GM23338 (cell line): Measurements from ENCODE around the gene RSPRY1.

ENCODE experiments used
- CREB1 ChIP-seq: fragments of 250-450 bp; sonication (Bioruptor Pico); IDR thresholded peaks from 2 replicates; pipeline ENCODE4 v1.5.0; 2020; ENCODE audit warnings: low read depth, mild to moderate bottlenecking, moderate library complexity
- EZH2 ChIP-seq: fragments of 200-600 bp; sonication (generic); IDR thresholded peaks from one replicate; pipeline ENCODE4 v1.8.0; 2017; ENCODE audit warnings: antibody characterized with exemption, mild to moderate bottlenecking, low read depth; ENCODE audit not compliant: unreplicated experiment
- EZH2phosphoT487 ChIP-seq: fragments of 200-600 bp; sonication (generic); IDR thresholded peaks from one replicate; pipeline ENCODE4 v1.8.1; 2018; ENCODE audit warnings: antibody characterized with exemption; ENCODE audit not compliant: unreplicated experiment
- JUNB ChIP-seq: IDR thresholded peaks from one replicate; pipeline ENCODE4 v1.6.1; 2016; ENCODE audit warnings: antibody characterized with exemption; ENCODE audit not compliant: unreplicated experiment
- NANOG ChIP-seq: IDR thresholded peaks from 2 replicates; pipeline ENCODE4 v1.6.1; 2016; ENCODE audit warnings: antibody characterized with exemption, borderline replicate concordance
- POLR2AphosphoS5 ChIP-seq: IDR thresholded peaks from 2 replicates; pipeline ENCODE4 v1.6.1; 2016; ENCODE audit warnings: antibody characterized with exemption, low read depth
- ZNF114 ChIP-seq: fragments of 250-450 bp; sonication (Bioruptor Pico); IDR thresholded peaks from 2 replicates; pipeline ENCODE4 v1.5.0; 2020; ENCODE audit warnings: mild to moderate bottlenecking, moderate library complexity
- TF ChIP-seq, protein P1 (sequence below), 2 experiments: fragments of 200-600 bp in 1 of 2; sonication (generic) in 1 of 2; conservative IDR thresholded peaks; 2 replicates each; pipeline versions ENCODE4 v1.5.1 to v1.6.1; 2016 to 2017; ENCODE audit warnings: antibody characterized with exemption in 2 of 2, low read depth in 2 of 2, mild to moderate bottlenecking in 2 of 2, moderate library complexity in 1 of 2
- TF ChIP-seq, protein P2 (sequence below): IDR thresholded peaks from one replicate; pipeline ENCODE4 v1.6.1; 2018; ENCODE audit warnings: antibody characterized with exemption; ENCODE audit not compliant: unreplicated experiment
- TF ChIP-seq, protein P3 (sequence below): IDR thresholded peaks from 2 replicates; pipeline ENCODE4 v1.6.1; 2016; ENCODE audit warnings: antibody characterized with exemption
- TF ChIP-seq, protein P4 (sequence below): fragments of 250-450 bp; sonication (Bioruptor Pico); IDR thresholded peaks from 2 replicates; pipeline ENCODE4 v1.5.0; 2020; ENCODE audit warnings: mild to moderate bottlenecking, moderate library complexity

DNA sequence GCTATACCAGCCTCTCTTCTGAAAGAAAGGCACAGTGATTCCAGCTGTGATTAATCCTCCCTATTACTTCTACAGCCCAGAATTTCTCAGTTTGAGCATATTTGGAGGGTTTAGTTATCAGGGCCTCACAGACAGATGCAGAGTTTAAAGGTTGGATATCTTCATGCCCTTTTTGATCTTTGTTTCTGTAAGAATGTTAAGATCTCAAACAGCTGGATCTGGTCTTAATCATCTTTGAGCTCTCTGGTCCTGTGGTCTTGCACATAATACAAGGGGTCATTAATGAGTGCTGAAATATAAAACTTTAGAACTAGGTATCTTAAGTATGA is 49.9 kb downstream of the RSPRY1 start:
- TF ChIP-seq POLR2AphosphoS5: no peak
- TF ChIP-seq, protein P1, sequence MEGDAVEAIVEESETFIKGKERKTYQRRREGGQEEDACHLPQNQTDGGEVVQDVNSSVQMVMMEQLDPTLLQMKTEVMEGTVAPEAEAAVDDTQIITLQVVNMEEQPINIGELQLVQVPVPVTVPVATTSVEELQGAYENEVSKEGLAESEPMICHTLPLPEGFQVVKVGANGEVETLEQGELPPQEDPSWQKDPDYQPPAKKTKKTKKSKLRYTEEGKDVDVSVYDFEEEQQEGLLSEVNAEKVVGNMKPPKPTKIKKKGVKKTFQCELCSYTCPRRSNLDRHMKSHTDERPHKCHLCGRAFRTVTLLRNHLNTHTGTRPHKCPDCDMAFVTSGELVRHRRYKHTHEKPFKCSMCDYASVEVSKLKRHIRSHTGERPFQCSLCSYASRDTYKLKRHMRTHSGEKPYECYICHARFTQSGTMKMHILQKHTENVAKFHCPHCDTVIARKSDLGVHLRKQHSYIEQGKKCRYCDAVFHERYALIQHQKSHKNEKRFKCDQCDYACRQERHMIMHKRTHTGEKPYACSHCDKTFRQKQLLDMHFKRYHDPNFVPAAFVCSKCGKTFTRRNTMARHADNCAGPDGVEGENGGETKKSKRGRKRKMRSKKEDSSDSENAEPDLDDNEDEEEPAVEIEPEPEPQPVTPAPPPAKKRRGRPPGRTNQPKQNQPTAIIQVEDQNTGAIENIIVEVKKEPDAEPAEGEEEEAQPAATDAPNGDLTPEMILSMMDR (conservative IDR thresholded peaks at IDR 0.05; ENCODE audit: low read depth in 2 of 2): no peak
- TF ChIP-seq NANOG: no peak
- TF ChIP-seq EZH2: no peak
- TF ChIP-seq EZH2phosphoT487: no peak
- TF ChIP-seq, protein P2, sequence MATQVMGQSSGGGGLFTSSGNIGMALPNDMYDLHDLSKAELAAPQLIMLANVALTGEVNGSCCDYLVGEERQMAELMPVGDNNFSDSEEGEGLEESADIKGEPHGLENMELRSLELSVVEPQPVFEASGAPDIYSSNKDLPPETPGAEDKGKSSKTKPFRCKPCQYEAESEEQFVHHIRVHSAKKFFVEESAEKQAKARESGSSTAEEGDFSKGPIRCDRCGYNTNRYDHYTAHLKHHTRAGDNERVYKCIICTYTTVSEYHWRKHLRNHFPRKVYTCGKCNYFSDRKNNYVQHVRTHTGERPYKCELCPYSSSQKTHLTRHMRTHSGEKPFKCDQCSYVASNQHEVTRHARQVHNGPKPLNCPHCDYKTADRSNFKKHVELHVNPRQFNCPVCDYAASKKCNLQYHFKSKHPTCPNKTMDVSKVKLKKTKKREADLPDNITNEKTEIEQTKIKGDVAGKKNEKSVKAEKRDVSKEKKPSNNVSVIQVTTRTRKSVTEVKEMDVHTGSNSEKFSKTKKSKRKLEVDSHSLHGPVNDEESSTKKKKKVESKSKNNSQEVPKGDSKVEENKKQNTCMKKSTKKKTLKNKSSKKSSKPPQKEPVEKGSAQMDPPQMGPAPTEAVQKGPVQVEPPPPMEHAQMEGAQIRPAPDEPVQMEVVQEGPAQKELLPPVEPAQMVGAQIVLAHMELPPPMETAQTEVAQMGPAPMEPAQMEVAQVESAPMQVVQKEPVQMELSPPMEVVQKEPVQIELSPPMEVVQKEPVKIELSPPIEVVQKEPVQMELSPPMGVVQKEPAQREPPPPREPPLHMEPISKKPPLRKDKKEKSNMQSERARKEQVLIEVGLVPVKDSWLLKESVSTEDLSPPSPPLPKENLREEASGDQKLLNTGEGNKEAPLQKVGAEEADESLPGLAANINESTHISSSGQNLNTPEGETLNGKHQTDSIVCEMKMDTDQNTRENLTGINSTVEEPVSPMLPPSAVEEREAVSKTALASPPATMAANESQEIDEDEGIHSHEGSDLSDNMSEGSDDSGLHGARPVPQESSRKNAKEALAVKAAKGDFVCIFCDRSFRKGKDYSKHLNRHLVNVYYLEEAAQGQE: no peak
- TF ChIP-seq ZNF114 (CRISPR knock-in tag): no peak
- TF ChIP-seq CREB1 (CRISPR knock-in tag): no peak
- TF ChIP-seq, protein P3, sequence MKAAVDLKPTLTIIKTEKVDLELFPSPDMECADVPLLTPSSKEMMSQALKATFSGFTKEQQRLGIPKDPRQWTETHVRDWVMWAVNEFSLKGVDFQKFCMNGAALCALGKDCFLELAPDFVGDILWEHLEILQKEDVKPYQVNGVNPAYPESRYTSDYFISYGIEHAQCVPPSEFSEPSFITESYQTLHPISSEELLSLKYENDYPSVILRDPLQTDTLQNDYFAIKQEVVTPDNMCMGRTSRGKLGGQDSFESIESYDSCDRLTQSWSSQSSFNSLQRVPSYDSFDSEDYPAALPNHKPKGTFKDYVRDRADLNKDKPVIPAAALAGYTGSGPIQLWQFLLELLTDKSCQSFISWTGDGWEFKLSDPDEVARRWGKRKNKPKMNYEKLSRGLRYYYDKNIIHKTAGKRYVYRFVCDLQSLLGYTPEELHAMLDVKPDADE: no peak
- TF ChIP-seq, protein P4, sequence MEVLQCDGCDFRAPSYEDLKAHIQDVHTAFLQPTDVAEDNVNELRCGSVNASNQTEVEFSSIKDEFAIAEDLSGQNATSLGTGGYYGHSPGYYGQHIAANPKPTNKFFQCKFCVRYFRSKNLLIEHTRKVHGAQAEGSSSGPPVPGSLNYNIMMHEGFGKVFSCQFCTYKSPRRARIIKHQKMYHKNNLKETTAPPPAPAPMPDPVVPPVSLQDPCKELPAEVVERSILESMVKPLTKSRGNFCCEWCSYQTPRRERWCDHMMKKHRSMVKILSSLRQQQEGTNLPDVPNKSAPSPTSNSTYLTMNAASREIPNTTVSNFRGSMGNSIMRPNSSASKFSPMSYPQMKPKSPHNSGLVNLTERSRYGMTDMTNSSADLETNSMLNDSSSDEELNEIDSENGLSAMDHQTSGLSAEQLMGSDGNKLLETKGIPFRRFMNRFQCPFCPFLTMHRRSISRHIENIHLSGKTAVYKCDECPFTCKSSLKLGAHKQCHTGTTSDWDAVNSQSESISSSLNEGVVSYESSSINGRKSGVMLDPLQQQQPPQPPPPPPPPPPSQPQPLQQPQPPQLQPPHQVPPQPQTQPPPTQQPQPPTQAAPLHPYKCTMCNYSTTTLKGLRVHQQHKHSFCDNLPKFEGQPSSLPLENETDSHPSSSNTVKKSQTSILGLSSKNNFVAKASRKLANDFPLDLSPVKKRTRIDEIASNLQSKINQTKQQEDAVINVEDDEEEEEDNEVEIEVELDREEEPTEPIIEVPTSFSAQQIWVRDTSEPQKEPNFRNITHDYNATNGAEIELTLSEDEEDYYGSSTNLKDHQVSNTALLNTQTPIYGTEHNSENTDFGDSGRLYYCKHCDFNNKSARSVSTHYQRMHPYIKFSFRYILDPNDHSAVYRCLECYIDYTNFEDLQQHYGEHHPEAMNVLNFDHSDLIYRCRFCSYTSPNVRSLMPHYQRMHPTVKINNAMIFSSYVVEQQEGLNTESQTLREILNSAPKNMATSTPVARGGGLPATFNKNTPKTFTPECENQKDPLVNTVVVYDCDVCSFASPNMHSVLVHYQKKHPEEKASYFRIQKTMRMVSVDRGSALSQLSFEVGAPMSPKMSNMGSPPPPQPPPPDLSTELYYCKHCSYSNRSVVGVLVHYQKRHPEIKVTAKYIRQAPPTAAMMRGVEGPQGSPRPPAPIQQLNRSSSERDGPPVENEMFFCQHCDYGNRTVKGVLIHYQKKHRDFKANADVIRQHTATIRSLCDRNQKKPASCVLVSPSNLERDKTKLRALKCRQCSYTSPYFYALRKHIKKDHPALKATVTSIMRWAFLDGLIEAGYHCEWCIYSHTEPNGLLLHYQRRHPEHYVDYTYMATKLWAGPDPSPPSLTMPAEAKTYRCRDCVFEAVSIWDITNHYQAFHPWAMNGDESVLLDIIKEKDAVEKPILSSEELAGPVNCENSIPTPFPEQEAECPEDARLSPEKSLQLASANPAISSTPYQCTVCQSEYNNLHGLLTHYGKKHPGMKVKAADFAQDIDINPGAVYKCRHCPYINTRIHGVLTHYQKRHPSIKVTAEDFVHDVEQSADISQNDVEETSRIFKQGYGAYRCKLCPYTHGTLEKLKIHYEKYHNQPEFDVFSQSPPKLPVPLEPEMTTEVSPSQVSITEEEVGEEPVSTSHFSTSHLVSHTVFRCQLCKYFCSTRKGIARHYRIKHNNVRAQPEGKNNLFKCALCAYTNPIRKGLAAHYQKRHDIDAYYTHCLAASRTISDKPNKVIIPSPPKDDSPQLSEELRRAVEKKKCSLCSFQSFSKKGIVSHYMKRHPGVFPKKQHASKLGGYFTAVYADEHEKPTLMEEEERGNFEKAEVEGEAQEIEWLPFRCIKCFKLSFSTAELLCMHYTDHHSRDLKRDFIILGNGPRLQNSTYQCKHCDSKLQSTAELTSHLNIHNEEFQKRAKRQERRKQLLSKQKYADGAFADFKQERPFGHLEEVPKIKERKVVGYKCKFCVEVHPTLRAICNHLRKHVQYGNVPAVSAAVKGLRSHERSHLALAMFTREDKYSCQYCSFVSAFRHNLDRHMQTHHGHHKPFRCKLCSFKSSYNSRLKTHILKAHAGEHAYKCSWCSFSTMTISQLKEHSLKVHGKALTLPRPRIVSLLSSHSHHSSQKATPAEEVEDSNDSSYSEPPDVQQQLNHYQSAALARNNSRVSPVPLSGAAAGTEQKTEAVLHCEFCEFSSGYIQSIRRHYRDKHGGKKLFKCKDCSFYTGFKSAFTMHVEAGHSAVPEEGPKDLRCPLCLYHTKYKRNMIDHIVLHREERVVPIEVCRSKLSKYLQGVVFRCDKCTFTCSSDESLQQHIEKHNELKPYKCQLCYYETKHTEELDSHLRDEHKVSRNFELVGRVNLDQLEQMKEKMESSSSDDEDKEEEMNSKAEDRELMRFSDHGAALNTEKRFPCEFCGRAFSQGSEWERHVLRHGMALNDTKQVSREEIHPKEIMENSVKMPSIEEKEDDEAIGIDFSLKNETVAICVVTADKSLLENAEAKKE: no peak
- TF ChIP-seq JUNB: no peak
